NCI-H1092 (cell line): ENCODE data around the gene ACTN1.

Experiments used
- DNase-seq: peaks from one replicate; lab custom pipeline; 2025; lab: John Stamatoyannopoulos, UW

Gene ACTN1

DNA sequence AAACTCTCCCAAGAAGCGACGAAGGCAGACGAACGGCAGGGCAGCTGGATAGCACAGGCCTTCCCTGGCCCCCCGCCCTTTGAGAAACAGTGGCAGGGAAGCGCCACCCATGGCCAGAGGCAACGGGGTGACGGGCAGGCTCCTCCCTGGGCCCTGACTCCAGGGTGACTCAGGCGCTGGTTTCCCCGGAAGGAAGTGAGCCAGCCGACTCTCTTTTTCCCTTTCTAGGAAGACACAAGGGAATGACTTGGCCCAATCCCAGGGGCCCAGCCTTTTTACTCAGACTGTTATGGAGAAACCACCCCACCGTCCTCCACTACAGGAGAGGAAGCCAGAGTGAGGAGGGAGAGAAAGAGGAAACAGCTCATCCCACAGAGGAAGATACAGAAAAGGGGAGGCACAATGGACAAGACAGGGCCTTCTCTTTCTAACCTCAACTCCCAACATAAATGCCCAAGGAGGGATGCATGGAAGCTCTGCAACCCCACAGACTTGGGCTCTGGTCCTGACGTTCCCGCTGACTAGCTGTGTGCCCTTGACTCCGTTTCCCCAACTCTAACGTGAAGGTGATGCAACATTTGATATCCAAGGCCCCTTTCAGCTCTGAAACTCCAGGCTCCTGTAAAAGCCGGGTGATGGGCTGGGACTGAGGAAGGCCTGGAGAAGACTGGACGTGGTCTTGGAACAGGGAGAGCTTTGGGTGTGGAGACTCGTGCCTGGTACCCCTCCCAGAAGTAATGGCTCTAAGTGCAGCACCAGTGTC, 27.9 kb downstream of the ACTN1 start:
- no peak for DNase-seq

DNA sequence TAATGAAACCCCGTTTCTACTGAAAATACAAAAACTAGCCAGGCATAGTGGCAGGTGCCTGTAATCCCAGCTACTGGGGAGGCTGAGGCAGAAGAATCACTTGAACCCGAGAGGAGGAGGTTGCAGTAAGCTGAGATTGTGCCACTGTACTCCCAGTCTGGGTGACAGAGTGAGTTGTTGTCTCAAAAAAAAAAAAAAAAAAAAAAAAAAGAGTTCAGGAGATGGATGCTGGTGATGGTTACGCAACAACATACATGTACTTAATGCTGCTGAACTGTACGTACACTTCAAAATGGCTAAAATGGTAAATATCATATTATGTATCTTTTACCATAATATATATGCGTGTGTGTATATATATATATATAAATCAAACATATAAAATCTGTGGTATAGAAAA, 29.0 kb downstream of the ACTN1 start:
- no peak for DNase-seq

DNA sequence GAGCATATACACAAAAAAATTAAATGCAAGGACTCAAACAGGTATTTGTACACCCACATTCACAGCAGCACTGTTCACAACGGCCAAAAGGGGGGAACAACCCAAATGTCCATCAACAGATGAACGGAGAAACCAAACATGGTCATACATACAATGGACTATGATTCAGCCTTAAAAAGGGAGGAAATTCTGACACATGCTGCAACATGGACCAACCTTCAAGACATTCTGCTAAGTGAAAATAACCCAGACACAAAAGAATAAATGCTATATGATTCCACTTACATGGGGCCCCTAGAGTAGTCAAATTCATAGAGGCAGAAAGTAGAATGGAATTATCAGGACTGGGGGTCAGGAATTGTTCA, 29.5 kb downstream of the ACTN1 start:
- DNase-seq = no peak

- DNase-seq = no peak
Measured at GRCh38 chr14:68948686-68949600, 30.2 kb downstream of the ACTN1 start.

- no peak for DNase-seq
Measured at GRCh38 chr14:68947802-68948201, 31.3 kb downstream of the ACTN1 start.

GRCh38 chr14:68946489-68946822, 32.6 kb downstream of the ACTN1 start:
- DNase-seq = no peak

GRCh38 chr14:68945585-68946488, 33.3 kb downstream of the ACTN1 start:
- DNase-seq = no peak

GRCh38 chr14:68945190-68945584, 33.9 kb downstream of the ACTN1 start:
- DNase-seq = no peak

GRCh38 chr14:68944162-68944561, 34.9 kb downstream of the ACTN1 start:
- no peak for DNase-seq

DNA sequence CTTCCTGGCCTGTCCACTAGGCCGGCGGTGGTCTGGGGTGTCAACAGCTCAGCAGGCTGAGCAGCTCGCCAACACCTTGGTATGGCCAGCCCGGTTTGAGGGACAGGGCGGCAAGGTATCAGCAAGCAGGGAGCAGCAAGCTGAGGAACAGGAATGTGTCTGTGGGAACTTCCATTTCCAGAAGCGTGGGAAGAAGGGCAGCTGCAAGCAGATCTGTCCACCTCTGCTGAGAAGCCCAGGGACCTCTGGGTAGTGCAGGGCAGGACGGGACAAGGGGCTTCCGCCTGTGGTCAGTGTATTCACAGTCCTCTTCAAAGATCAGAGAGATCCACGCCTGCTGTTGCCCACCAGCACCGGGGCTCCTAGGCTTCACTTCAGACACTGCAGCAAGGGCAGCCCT, 36.0 kb downstream of the ACTN1 start:
- DNase-seq = no peak

DNA sequence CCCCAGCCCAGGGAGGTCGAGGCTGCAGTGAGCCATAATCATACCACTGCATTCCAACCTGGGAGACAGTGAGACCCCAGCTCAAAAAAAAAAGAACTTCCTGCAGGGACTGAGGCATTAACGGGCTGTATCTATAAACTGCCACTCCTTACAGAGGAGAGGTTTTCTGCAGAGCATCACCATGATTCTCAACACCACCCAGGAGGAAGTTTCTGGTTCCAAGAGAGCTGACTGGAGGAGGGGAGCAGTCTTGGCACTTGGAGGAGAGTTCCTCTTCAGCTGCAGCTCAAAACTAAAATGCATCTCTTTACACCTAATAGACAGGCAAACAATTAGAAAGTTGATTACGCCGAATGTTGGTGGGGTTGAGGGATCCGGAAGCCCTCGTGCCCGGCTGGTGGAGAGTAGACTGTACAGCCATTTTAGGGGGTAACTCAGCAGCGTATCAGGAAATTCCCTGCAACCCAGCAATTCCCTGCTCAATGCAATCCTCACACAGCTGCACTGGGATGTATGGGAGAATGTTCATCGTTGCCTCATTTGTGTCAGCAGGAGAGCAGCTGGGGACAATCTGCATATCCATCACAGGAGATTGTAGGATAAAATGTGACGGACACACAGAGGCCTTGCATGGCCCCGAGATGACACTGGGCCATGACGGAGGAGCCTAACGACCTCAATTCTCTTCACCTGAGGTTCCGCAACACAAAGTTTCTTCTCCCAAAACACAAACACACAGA, 36.6 kb downstream of the ACTN1 start:
- no peak for DNase-seq

DNA sequence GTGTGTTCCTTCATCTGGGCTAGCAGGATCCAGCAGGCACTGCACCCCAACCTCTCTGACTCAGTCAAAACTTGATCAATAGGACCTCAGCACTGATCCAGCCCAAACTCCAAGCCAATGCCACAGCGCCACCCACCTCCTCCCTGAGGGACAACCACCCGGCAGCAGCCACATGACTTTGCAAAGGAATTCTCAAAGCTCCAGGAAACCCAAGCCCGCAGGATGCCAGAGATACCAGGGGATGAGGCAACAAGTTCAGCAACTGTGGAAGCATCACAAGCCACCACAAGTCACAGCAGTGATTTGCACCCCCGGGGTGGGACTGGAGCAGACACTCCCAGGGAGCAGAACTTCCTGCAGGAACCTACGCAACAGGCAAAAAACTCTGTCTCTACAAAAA, 37.3 kb downstream of the ACTN1 start:
- no peak for DNase-seq

DNA sequence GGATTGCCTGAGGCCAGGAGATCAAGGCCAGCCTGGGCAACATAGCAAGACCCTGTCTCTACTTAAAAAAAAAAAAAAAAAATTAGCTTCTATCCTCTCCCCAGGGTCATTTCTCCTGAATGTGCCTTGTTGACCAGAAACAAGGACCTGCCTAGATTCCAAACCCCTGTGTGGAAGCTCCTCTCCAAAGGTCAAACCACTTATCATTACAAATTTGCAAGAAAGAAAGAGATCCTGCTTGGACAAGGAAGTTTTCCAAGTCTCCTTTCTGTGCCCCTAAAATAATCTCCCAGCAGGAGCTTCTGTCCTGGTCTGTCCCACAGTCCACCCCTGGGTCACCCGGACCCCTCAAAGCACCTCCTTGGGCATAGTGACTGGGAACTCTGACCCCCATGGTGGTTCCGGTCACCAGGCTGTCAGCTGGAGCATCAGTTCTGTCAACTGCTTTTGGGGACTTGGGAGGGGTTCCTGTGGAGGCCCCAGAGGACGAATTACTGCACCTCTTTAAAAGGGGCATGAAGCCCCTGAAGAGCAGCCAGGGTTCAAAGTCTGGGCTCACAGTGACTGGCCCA, 38.4 kb downstream of the ACTN1 start:
- no peak for DNase-seq

- no peak for DNase-seq
Measured at GRCh38 chr14:68939893-68940613, 39.0 kb downstream of the ACTN1 start.

DNA sequence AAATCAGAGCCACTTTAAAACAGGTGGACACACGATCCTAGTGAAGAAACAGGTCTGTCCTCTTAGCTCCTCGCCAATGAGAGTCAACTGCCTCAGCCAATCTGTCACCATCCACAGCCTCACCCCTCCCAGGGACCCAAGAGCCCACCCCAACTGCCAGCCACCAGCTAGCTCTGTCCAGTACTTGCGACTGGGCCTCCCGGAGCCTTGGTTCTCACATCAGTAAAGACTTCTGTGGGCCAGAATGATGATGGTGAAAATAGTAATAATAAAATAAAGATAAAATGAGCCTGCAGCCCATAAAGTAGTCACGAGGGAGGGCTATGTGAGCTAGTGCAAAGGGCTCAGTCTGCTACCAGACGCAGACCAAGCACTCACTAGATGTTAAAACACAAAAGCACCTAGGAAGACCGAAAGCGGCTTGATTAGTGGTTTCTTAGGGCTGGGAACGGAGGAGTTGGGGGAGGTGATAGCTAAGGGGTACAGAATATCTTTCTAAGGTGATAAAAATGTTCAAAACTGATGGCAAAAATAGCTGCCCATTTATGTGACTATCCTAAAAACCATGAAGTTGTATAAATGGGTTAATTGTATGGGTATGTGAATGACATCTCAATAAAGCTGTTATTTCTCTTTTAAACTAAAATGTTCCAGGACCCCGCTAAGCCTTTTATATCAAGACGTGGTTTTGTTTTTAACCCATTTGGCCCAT, 39.8 kb downstream of the ACTN1 start:
- no peak for DNase-seq

GRCh38 chr14:68938271-68939150, 40.6 kb downstream of the ACTN1 start:
- DNase-seq = no peak

DNA sequence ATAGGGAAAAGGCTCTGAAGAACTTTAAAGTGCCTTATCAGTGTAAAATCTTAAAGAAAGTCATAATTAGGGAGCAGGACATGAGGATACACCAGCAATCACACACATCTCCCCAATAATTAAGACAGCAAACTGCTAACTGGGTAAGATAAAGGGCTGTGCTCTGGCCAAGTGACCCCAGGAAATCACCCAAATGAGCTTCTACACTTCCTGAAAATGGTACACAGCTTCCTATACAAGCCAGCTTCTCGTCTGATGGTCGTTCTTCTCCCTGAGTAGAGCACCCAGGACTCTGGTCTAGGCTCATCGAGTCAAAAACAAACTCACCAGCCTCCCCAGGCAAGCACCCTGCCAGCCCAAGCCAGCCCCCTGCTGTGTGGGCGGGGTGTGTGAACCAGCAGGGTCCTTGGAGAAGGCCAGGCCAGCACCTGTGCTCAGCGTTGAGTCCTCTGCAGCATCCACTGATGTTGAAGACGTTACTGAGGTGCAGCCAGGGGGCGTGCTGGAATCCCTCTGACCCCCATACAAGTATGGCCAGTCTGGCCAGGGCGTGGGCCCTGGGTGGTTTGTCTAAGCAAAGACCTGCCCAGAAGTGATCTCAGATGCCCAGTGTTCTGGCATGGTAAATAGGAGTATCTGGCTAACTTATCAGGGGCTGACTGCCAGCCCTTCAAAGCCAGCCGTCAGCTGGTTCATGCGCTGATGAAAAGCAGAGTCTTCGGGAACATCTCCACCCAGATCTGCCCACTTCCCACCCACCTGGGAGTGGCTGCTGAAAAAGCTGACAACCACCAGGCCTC, 41.4 kb downstream of the ACTN1 start:
- DNase-seq = no peak

GRCh38 chr14:68936980-68937379, 42.1 kb downstream of the ACTN1 start:
- no peak for DNase-seq
